Measurements from ENCODE around the gene STAG3. TPM values are rescaled to one million over a fixed set of nuclear protein-coding genes. Genes with fewer than 3 reads are reported as not detected.
A peak's percentile ranks its signal among the peaks of the same experiment; 100 is the strongest.

The STAG3 gene
- total RNA-seq, 4 donors from 2014 or later, result 0.96 to 9.4 (median 2.2) TPM; not detected in 1

GRCh38 chr7:100132126-100132525 lies 45.6 kb upstream of the STAG3 start:
- H3K9me3 ChIP-seq, result no peaks in the 10 kb centered on the region
- WGBS, 2 donors (ENCODE audit: low coverage in 1 of 2), result 48 to 60% methylated on average over 5 to 7 of the region's 7 CpGs
- H3K27me3 ChIP-seq, result no peaks in the 10 kb centered on the region
- no peak overlapping the region for H3K27ac ChIP-seq
- no peak for DNase-seq
- in situ Hi-C loops (cut with MboI; ENCODE audit: low pct_ligation_motif_present in 1 of 4, low pct_unique_long_range_greater_than_20kb in 1 of 4, low sequenced_read_pairs in 3 of 4) (loop anchor here in 1 of 4 donors (5.0 kb wide), 1 partner anchor 85 kb away; the partner anchor contains the start of gene PVRIG), intact Hi-C loops (cut with DNase I; ENCODE audit: low total_unique reads) (loop anchor here (5.0 kb wide), 1 partner anchor 90 kb away; no protein-coding TSS in a partner anchor)
- H3K4me1 ChIP-seq, result peaks cover 6 to 37% (median 21%) of the 10 kb centered on the region in 4 donors
- TF ChIP-seq POLR2AphosphoS5 (IDR thresholded peaks at IDR 0.05), result no peak
- TF ChIP-seq EP300 (IDR thresholded peaks at IDR 0.05; ENCODE audit: low read depth), result no peak
- H3K36me3 ChIP-seq, result no peaks in the 10 kb centered on the region
- H3K4me3 ChIP-seq, result no peak overlapping the region

- Histone ChIP-seq H3K4me1 (peaks cover 6 to 37% (median 20%) of the 10 kb centered on the region in 4 donors), H3K27ac (no peak overlapping the region), H3K36me3 (no peaks in the 10 kb centered on the region), H3K4me3 (no peak overlapping the region), H3K27me3 (no peaks in the 10 kb centered on the region), H3K9me3 (no peaks in the 10 kb centered on the region)
- intact Hi-C loops (cut with DNase I; ENCODE audit: low total_unique reads), result loop anchor here (5.0 kb wide), 1 partner anchor 90 kb away; no protein-coding TSS in a partner anchor
- peak; percentile 76 for DNase-seq
- in situ Hi-C loops (cut with MboI; ENCODE audit: low pct_ligation_motif_present in 1 of 4, low pct_unique_long_range_greater_than_20kb in 1 of 4, low sequenced_read_pairs in 3 of 4), result loop anchor here in 1 of 4 donors (5.0 kb wide), 1 partner anchor 85 kb away; the partner anchor contains the start of gene PVRIG
- TF ChIP-seq POLR2AphosphoS5 (IDR thresholded peaks at IDR 0.05), result no peak
- peak; percentile 75 to 96 (median 82) for TF ChIP-seq CTCF (IDR thresholded peaks at IDR 0.05)
- TF ChIP-seq POLR2A (IDR thresholded peaks at IDR 0.05), result no peak
- no peak for TF ChIP-seq EP300 (IDR thresholded peaks at IDR 0.05; ENCODE audit: low read depth)
- 17 to 36% methylated on average over 2 to 3 of the region's 3 CpGs for WGBS, 2 donors (ENCODE audit: low coverage in 1 of 2)
Measured at GRCh38 chr7:100132697-100133151, 45.0 kb upstream of the STAG3 start.

GRCh38 chr7:100137851-100138760 lies 39.6 kb upstream of the STAG3 start:
- H3K9me3 ChIP-seq, result no peaks in the 10 kb centered on the region
- in situ Hi-C loops (cut with MboI; ENCODE audit: low pct_ligation_motif_present in 1 of 4, low pct_unique_long_range_greater_than_20kb in 1 of 4, low sequenced_read_pairs in 3 of 4) (no loop called here), intact Hi-C loops (cut with DNase I; ENCODE audit: low total_unique reads) (loop anchor here (5.0 kb wide), 1 partner anchor 74 kb away; no protein-coding TSS in a partner anchor)
- 43 to 65% methylated on average over 6 to 13 of the region's 13 CpGs for WGBS, 2 donors (ENCODE audit: low coverage in 1 of 2)
- no peak for DNase-seq
- no peak for TF ChIP-seq POLR2A (IDR thresholded peaks at IDR 0.05)
- no peak for TF ChIP-seq CTCF (IDR thresholded peaks at IDR 0.05)
- TF ChIP-seq POLR2AphosphoS5 (IDR thresholded peaks at IDR 0.05), result no peak
- TF ChIP-seq EP300 (IDR thresholded peaks at IDR 0.05; ENCODE audit: low read depth), result no peak
- H3K36me3 ChIP-seq, result no peaks in the 10 kb centered on the region
- no peak overlapping the region for H3K4me3 ChIP-seq
- H3K27ac ChIP-seq, result peak overlapping the region in 3 of 4 donors; percentile 17 to 55 (median 41)
- peaks cover 0 to 21% (median 8%) of the 10 kb centered on the region in 4 donors for H3K4me1 ChIP-seq
- no peaks in the 10 kb centered on the region for H3K27me3 ChIP-seq

GRCh38 chr7:100141555-100141949 lies 36.2 kb upstream of the STAG3 start:
- H3K4me3 ChIP-seq, result no peak overlapping the region
- TF ChIP-seq EP300 (IDR thresholded peaks at IDR 0.05; ENCODE audit: low read depth) (peak; percentile 65), CTCF (IDR thresholded peaks at IDR 0.05) (no peak), POLR2AphosphoS5 (IDR thresholded peaks at IDR 0.05) (peak in 2 of 3 donors; percentile 48 to 57)
- H3K9me3 ChIP-seq, result no peaks in the 10 kb centered on the region
- peak overlapping the region; percentile 70 to 78 (median 75) for H3K27ac ChIP-seq
- no peaks in the 10 kb centered on the region for H3K27me3 ChIP-seq
- WGBS, 2 donors (ENCODE audit: low coverage in 1 of 2), result 42 to 67% methylated on average over 1 to 3 of the region's 3 CpGs
- intact Hi-C loops (cut with DNase I; ENCODE audit: low total_unique reads), result no loop called here
- DNase-seq, result no peak
- H3K4me1 ChIP-seq, result peaks cover 0 to 21% (median 8%) of the 10 kb centered on the region in 4 donors
- in situ Hi-C loops (cut with MboI; ENCODE audit: low pct_ligation_motif_present in 1 of 4, low pct_unique_long_range_greater_than_20kb in 1 of 4, low sequenced_read_pairs in 3 of 4), result no loop called here
- no peaks in the 10 kb centered on the region for H3K36me3 ChIP-seq

Data from transverse colon (tissue), 4 donors.